DOHH2 (cell line): ENCODE data around the gene F8A2.
"Not testable (repeated sequence)": the region's sequence is repeated elsewhere in the genome, so short reads cannot be mapped to it uniquely, and the experiment has no call there.

ENCODE experiments used
- EZH2phosphoT487 ChIP-seq: fragments of 200-600 bp; sonication (generic); IDR thresholded peaks from 2 replicates; pipeline ENCODE4 v1.6.1; 2017; ENCODE audit warnings: borderline replicate concordance, mild to moderate bottlenecking, antibody characterized with exemption, low read length, moderate library complexity, mixed read lengths
- TF ChIP-seq, protein P1 (sequence below): fragments of 200-600 bp; sonication (generic); IDR thresholded peaks from one replicate; pipeline ENCODE4 v1.5.1; 2014; ENCODE audit warnings: antibody characterized with exemption, mild to moderate bottlenecking, low read depth, low read length; ENCODE audit not compliant: poor library complexity, severe bottlenecking

- TF ChIP-seq, protein P1, sequence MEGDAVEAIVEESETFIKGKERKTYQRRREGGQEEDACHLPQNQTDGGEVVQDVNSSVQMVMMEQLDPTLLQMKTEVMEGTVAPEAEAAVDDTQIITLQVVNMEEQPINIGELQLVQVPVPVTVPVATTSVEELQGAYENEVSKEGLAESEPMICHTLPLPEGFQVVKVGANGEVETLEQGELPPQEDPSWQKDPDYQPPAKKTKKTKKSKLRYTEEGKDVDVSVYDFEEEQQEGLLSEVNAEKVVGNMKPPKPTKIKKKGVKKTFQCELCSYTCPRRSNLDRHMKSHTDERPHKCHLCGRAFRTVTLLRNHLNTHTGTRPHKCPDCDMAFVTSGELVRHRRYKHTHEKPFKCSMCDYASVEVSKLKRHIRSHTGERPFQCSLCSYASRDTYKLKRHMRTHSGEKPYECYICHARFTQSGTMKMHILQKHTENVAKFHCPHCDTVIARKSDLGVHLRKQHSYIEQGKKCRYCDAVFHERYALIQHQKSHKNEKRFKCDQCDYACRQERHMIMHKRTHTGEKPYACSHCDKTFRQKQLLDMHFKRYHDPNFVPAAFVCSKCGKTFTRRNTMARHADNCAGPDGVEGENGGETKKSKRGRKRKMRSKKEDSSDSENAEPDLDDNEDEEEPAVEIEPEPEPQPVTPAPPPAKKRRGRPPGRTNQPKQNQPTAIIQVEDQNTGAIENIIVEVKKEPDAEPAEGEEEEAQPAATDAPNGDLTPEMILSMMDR, result not testable (repeated sequence)
- TF ChIP-seq EZH2phosphoT487, result not testable (repeated sequence)
Observed at GRCh38 chrX:155373777-155374458, 8.0 kb upstream of the F8A2 start.
